SK-N-SH (cell line): ENCODE measurements around the gene PAPOLA. TPM values are rescaled to one million over a fixed set of nuclear protein-coding genes. Genes with fewer than 3 reads are reported as not detected.

ENCODE experiments used
- CTCF ChIA-PET: fragments of 300-600, 350-600 bp; formaldehyde crosslinking; extraction: SDS; loops from one replicate; lab custom pipeline; 2021; lab: Yijun Ruan, JAX
- POLR2A ChIA-PET: fragments of 350-600 bp; sonication (Branson Sonifier 250); formaldehyde crosslinking; extraction: SDS; loops from one replicate; lab custom pipeline; 2020; ENCODE audit warnings: antibody characterized with exemption, inconsistent platforms; lab: Yijun Ruan, JAX
- DNase-seq: peaks from one replicate; pipeline ENCODE4 v3.0.0; 2012
- H2AFZ ChIP-seq: fragments of 200-600 bp; sonication (generic); 2 replicates; pipeline ENCODE4 v1.8.1; 2016; ENCODE audit warnings: antibody characterized with exemption, mild to moderate bottlenecking, low read depth
- H3F3A ChIP-seq: fragments of 200-600 bp; sonication (generic); replicated peaks from 2 replicates; pipeline ENCODE3; 2016; ENCODE audit warnings: antibody characterized with exemption, mild to moderate bottlenecking; ENCODE audit not compliant: insufficient read depth
- H3K27ac ChIP-seq, 2 experiments: fragments of 200-500 bp in 1 of 2; fragments of 200-600 bp in 1 of 2; sonication (Bioruptor generic) in 1 of 2; sonication (generic), shearing (Covaris generic) in 1 of 2; 2 replicates each; pipeline versions ENCODE4 v1.5.1 to v1.6.1; 2014 to 2016; ENCODE audit warnings: low read depth in 2 of 2, inconsistent platforms in 1 of 2, low read length in 1 of 2, mild to moderate bottlenecking in 1 of 2, mixed read lengths in 1 of 2
- H3K27me3 ChIP-seq: fragments of 200-600 bp; sonication (generic), shearing (Covaris generic); 2 replicates; pipeline ENCODE4 v1.6.1; 2016; ENCODE audit warnings: mixed run types; ENCODE audit not compliant: insufficient read depth
- H3K36me3 ChIP-seq, 2 experiments: fragments of 200-500 bp in 1 of 2; fragments of 200-600 bp in 1 of 2; sonication (Bioruptor generic) in 1 of 2; sonication (generic) in 1 of 2; replicated peaks in 1 of 2; 2 replicates each; pipeline versions ENCODE3 to v1.5.1; 2014 to 2016; ENCODE audit warnings: low read length in 1 of 2, mild to moderate bottlenecking in 1 of 2; ENCODE audit not compliant: insufficient read depth in 2 of 2, control insufficient read depth in 1 of 2
- H3K4me1 ChIP-seq, 2 experiments: fragments of 200-500 bp in 1 of 2; fragments of 200-600 bp in 1 of 2; sonication (Bioruptor generic) in 1 of 2; sonication (generic), shearing (Covaris generic) in 1 of 2; 2 replicates each; pipeline versions ENCODE4 v1.5.1 to v1.6.1; 2014 to 2016; ENCODE audit warnings: low read depth in 1 of 2, low read length in 1 of 2, mixed run types in 1 of 2; ENCODE audit not compliant: insufficient read depth in 2 of 2, control insufficient read depth in 1 of 2
- H3K4me2 ChIP-seq: fragments of 200-600 bp; sonication (generic), shearing (Covaris generic); 2 replicates; pipeline ENCODE4 v1.6.1; 2017; ENCODE audit warnings: mixed run types
- H3K4me3 ChIP-seq, 2 experiments: fragments of 200-500 bp in 1 of 2; fragments of 200-600 bp in 1 of 2; sonication (Bioruptor generic) in 1 of 2; sonication (generic), shearing (Covaris generic) in 1 of 2; 2 replicates each; pipeline versions ENCODE4 v1.5.1 to v1.8.1; 2014 to 2016; ENCODE audit warnings: low read depth in 2 of 2, inconsistent platforms in 1 of 2, low read length in 1 of 2, mild to moderate bottlenecking in 1 of 2, mixed read lengths in 1 of 2, moderate library complexity in 1 of 2
- H3K79me2 ChIP-seq: fragments of 200-600 bp; sonication (generic); 2 replicates; pipeline ENCODE4 v1.8.1; 2017; ENCODE audit warnings: mild to moderate bottlenecking; ENCODE audit not compliant: insufficient read depth
- H3K9ac ChIP-seq: fragments of 200-600 bp; sonication (generic); 2 replicates; pipeline ENCODE4 v1.6.1; 2017; ENCODE audit warnings: mixed run types
- H3K9me2 ChIP-seq: fragments of 200-600 bp; sonication (generic); 2 replicates; pipeline ENCODE4 v1.6.1; 2017; ENCODE audit warnings: mixed run types
- H3K9me3 ChIP-seq: fragments of 200-600 bp; sonication (generic); 2 replicates; pipeline ENCODE4 v1.6.1; 2017; ENCODE audit warnings: mixed run types, mild to moderate bottlenecking, moderate library complexity
- H4K20me1 ChIP-seq: fragments of 200-600 bp; sonication (generic); 2 replicates; pipeline ENCODE4 v1.6.1; 2017; ENCODE audit warnings: mild to moderate bottlenecking, mixed run types; ENCODE audit not compliant: insufficient read depth
- CTCF ChIP-seq: fragments of 200-600 bp; sonication (generic); IDR thresholded peaks from 2 replicates; pipeline ENCODE4 v1.6.1; 2017; ENCODE audit warnings: antibody characterized with exemption, mild to moderate bottlenecking, moderate library complexity
- FOXJ3 ChIP-seq: sonication (generic); formaldehyde crosslinking; IDR thresholded peaks from 2 replicates; pipeline ENCODE4 v1.5.1; 2020; ENCODE audit warnings: mild to moderate bottlenecking, missing genetic modification reagents
- GABPA ChIP-seq: IDR thresholded peaks from 2 replicates; pipeline ENCODE4 v1.4.0; 2012; ENCODE audit warnings: low read depth, mild to moderate bottlenecking
- GATA2 ChIP-seq: sonication (generic); formaldehyde crosslinking; IDR thresholded peaks from 2 replicates; pipeline ENCODE4 v1.5.0; 2020; ENCODE audit warnings: mild to moderate bottlenecking, missing genetic modification reagents
- MAX ChIP-seq: IDR thresholded peaks from 2 replicates; pipeline ENCODE4 v1.4.0; 2012; ENCODE audit warnings: low read depth
- MXI1 ChIP-seq: IDR thresholded peaks from 2 replicates; pipeline ENCODE4 v1.6.1; 2012; ENCODE audit warnings: mild to moderate bottlenecking, low read depth, low read length, improper control_type of control experiment
- NRF1 ChIP-seq: IDR thresholded peaks from 2 replicates; pipeline ENCODE4 v1.6.1; 2012; ENCODE audit warnings: low read depth, mild to moderate bottlenecking, low read length
- POLR2AphosphoS5 ChIP-seq: IDR thresholded peaks from 2 replicates; pipeline ENCODE4 v1.6.1; 2012; ENCODE audit warnings: low read depth, low read length
- RCOR1 ChIP-seq: fragments of 150-350 bp; IDR thresholded peaks from 2 replicates; pipeline ENCODE4 v1.6.1; 2017; ENCODE audit warnings: antibody characterized with exemption, low read length
- RFX5 ChIP-seq: IDR thresholded peaks from 2 replicates; pipeline ENCODE4 v1.6.1; 2012; ENCODE audit warnings: mild to moderate bottlenecking, improper control_type of control experiment, low read length
- SIN3A ChIP-seq: IDR thresholded peaks from 2 replicates; pipeline ENCODE4 v1.6.1; 2012; ENCODE audit warnings: low read depth, mild to moderate bottlenecking, low read length, moderate library complexity, borderline replicate concordance
- TAF1 ChIP-seq: IDR thresholded peaks from 2 replicates; pipeline ENCODE4 v1.6.1; 2012; ENCODE audit warnings: low read depth, mild to moderate bottlenecking, low read length, moderate library complexity, borderline replicate concordance
- TCF12 ChIP-seq: IDR thresholded peaks from 2 replicates; pipeline ENCODE4 v1.4.0; 2012
- TEAD4 ChIP-seq: IDR thresholded peaks from 2 replicates; pipeline ENCODE4 v1.4.0; 2012; ENCODE audit warnings: mild to moderate bottlenecking, borderline replicate concordance; ENCODE audit not compliant: insufficient read depth
- USF1 ChIP-seq: IDR thresholded peaks from 2 replicates; pipeline ENCODE4 v1.4.0; 2012; ENCODE audit warnings: low read depth, borderline replicate concordance
- USF2 ChIP-seq: fragments of 150-350 bp; IDR thresholded peaks from 2 replicates; pipeline ENCODE4 v1.6.1; 2017; ENCODE audit warnings: antibody characterized with exemption, low read length, low read depth, borderline replicate concordance
- YY1 ChIP-seq: IDR thresholded peaks from 2 replicates; pipeline ENCODE4 v1.4.0; 2012; ENCODE audit warnings: low read depth, mild to moderate bottlenecking
- ZBTB33 ChIP-seq: IDR thresholded peaks from 2 replicates; pipeline ENCODE4 v1.4.0; 2012; ENCODE audit warnings: low read depth, borderline replicate concordance
- WGBS: methylation state at CpG from one replicate; pipeline ENCODE4 v1.1.6; 2017; ENCODE audit warnings: low lambda C conversion rate; 5-methylcytosine and 5-hydroxymethylcytosine counted together
- polyA plus RNA-seq, 3 experiments: library from polyadenylated mRNA; depleted of rRNA; stranded (reverse); fragments of >200 nt; gene quantifications; 2 replicates each; pipeline ENCODE4 v1.2.3, GENCODE V29; 2012

The PAPOLA gene
- polyA plus RNA-seq, 1 of the 3 experiments (the other 2 are of a cell fraction): 53.7 TPM

- CTCF ChIA-PET: no interaction called here
- no peaks in the 10 kb centered on the region for H3K9me2 ChIP-seq
Observed at GRCh38 chr14:96512602-96513397, 10.6 kb downstream of the PAPOLA start.

GRCh38 chr14:96514694-96515093 is 12.5 kb downstream of the PAPOLA start:
- H3K79me2 ChIP-seq: peaks cover 100% of the 10 kb centered on the region
- peaks cover 0 to 3% of the 10 kb centered on the region in 2 experiments for H3K36me3 ChIP-seq
- H3K9me2 ChIP-seq: no peaks in the 10 kb centered on the region
- no peak overlapping the region for H2AFZ ChIP-seq
- no peaks in the 10 kb centered on the region for H3K9me3 ChIP-seq
- no peak for DNase-seq
- no peak overlapping the region for H3K4me3 ChIP-seq
- ChIA-PET CTCF (no interaction called here), POLR2A (no interaction called here)
- 94% methylated on average over 3 of the region's 3 CpGs for WGBS
- no peak overlapping the region for H3K27ac ChIP-seq
- H3K27me3 ChIP-seq: no peaks in the 10 kb centered on the region
- H3K9ac ChIP-seq: no peak overlapping the region
- H3F3A ChIP-seq: no peaks in the 10 kb centered on the region
- H3K4me1 ChIP-seq: peaks cover 2 to 19% of the 10 kb centered on the region in 2 experiments; a peak in 3 of 4 replicates
- peaks cover 98% of the 10 kb centered on the region for H4K20me1 ChIP-seq
- H3K4me2 ChIP-seq: no peak overlapping the region
- TF ChIP-seq TCF12 (no peak), SIN3A (no peak), TEAD4 (no peak), POLR2AphosphoS5 (no peak), YY1 (no peak), GATA2 (CRISPR knock-in tag) (no peak), CTCF (no peak), FOXJ3 (no peak), RFX5 (no peak), USF1 (no peak), MAX (no peak), NRF1 (no peak), GABPA (no peak), RCOR1 (no peak), ZBTB33 (no peak)

More at GRCh38 chr14:96512602-96513397, 10.6 kb downstream of the PAPOLA start:
- Histone ChIP-seq H3F3A (no peaks in the 10 kb centered on the region), H2AFZ (no peak overlapping the region), H3K4me3 (no peak overlapping the region), H3K79me2 (peaks cover 100% of the 10 kb centered on the region), H3K9me3 (no peaks in the 10 kb centered on the region), H3K9ac (no peak overlapping the region), H3K4me2 (no peak overlapping the region), H4K20me1 (peaks cover 100% of the 10 kb centered on the region), H3K4me1 (peaks cover 2 to 19% of the 10 kb centered on the region in 2 experiments; a peak in 3 of 4 replicates), H3K27ac (no peak overlapping the region), H3K36me3 (peaks cover 0 to 3% of the 10 kb centered on the region in 2 experiments), H3K27me3 (no peaks in the 10 kb centered on the region)
- POLR2A ChIA-PET: no interaction called here
- DNase-seq: no peak
- TF ChIP-seq TAF1: no peak
- TF ChIP-seq RCOR1: no peak
- TF ChIP-seq MXI1: no peak
- TF ChIP-seq USF2: no peak
- WGBS: 93% methylated on average over 5 of the region's 5 CpGs
